Naive thymus-derived CD4-positive, alpha-beta T cell (primary cell): ENCODE measurements around the gene CYRIA. TPM values are rescaled to one million over a fixed set of nuclear protein-coding genes. Genes with fewer than 3 reads are reported as not detected.

Source experiments
- ATAC-seq: fragments of 150-1000 bp; cut with Tn5 transposase; 2 replicates; pipeline ENCODE4 v1.10.0; 2021; ENCODE audit warnings: mild to moderate bottlenecking, moderate library complexity
- CTCF ChIA-PET: fragments of 350-600 bp; sonication (Branson Sonifier 250); formaldehyde crosslinking; loops from one replicate; lab custom pipeline; 2021; ENCODE audit warnings: antibody characterized with exemption; lab: Charles Lee
- POLR2A ChIA-PET: fragments of 350-600 bp; sonication (Branson Sonifier 250); formaldehyde crosslinking; loops from one replicate; lab custom pipeline; 2021; ENCODE audit warnings: antibody characterized with exemption, inconsistent platforms; lab: Charles Lee
- DNase-seq, 9 donors: peaks; one replicate each; pipeline versions ENCODE4 v3.0.0 to v3.0.0-alpha.2; 2020 to 2022; ENCODE audit warnings: mixed read lengths in 1 of 9
- H3K27ac ChIP-seq: one replicate; pipeline ENCODE4 v1.7.0; 2013; ENCODE audit warnings: mild to moderate bottlenecking, low read depth, low read length, moderate library complexity
- H3K27me3 ChIP-seq, 2 donors: one replicate each; pipeline ENCODE4 v1.7.0; 2013; ENCODE audit warnings: low read length in 2 of 2, mild to moderate bottlenecking in 2 of 2, moderate library complexity in 2 of 2; ENCODE audit not compliant: control insufficient read depth in 2 of 2, insufficient read depth in 2 of 2
- H3K36me3 ChIP-seq, 3 experiments: 1 replicate in 2 of 3; 2 replicates in 1 of 3; pipeline ENCODE4 v1.7.0; 2013; ENCODE audit warnings: low read length in 3 of 3, mild to moderate bottlenecking in 3 of 3, moderate library complexity in 1 of 3; ENCODE audit not compliant: insufficient read depth in 3 of 3, control insufficient read depth in 2 of 3
- H3K4me1 ChIP-seq, 2 donors: one replicate each; pipeline ENCODE4 v1.7.0; 2013; ENCODE audit warnings: low read length in 2 of 2, mild to moderate bottlenecking in 2 of 2, moderate library complexity in 1 of 2; ENCODE audit not compliant: control insufficient read depth in 2 of 2, insufficient read depth in 2 of 2
- H3K4me3 ChIP-seq: 2 replicates; pipeline ENCODE4 v1.7.0; 2013; ENCODE audit warnings: mild to moderate bottlenecking, low read length
- H3K9me3 ChIP-seq, 3 experiments: 1 replicate in 2 of 3; 2 replicates in 1 of 3; pipeline ENCODE4 v1.7.0; 2013; ENCODE audit warnings: low read length in 3 of 3; ENCODE audit not compliant: control insufficient read depth in 2 of 3
- H3K27ac Mint-ChIP-seq, 9 donors: one replicate each; pipeline ENCODE4 v1.8.0; 2020 to 2022; ENCODE audit warnings: mixed read lengths in 9 of 9, mild to moderate bottlenecking in 8 of 9, moderate library complexity in 5 of 9, inconsistent platforms in 2 of 9
- H3K27me3 Mint-ChIP-seq, 5 donors: one replicate each; pipeline ENCODE4 v1.8.0; 2021 to 2022; ENCODE audit warnings: mixed read lengths in 5 of 5, mild to moderate bottlenecking in 1 of 5
- H3K36me3 Mint-ChIP-seq, 5 donors: one replicate each; pipeline ENCODE4 v1.8.0; 2020 to 2022; ENCODE audit warnings: mixed read lengths in 5 of 5, mild to moderate bottlenecking in 3 of 5, inconsistent platforms in 1 of 5
- H3K4me1 Mint-ChIP-seq, 7 donors: one replicate each; pipeline ENCODE4 v1.8.0; 2020 to 2022; ENCODE audit warnings: mixed read lengths in 7 of 7, mild to moderate bottlenecking in 3 of 7, inconsistent platforms in 1 of 7
- H3K4me3 Mint-ChIP-seq, 10 donors: one replicate each; pipeline ENCODE4 v1.8.0; 2020 to 2022; ENCODE audit warnings: mild to moderate bottlenecking in 10 of 10, mixed read lengths in 10 of 10, moderate library complexity in 6 of 10, inconsistent platforms in 2 of 10
- H3K9me3 Mint-ChIP-seq, 11 donors: one replicate each; pipeline ENCODE4 v1.8.0; 2020 to 2022; ENCODE audit warnings: mixed read lengths in 11 of 11, mild to moderate bottlenecking in 4 of 11, inconsistent platforms in 1 of 11, moderate library complexity in 1 of 11
- intact Hi-C, 2 donors: fragments of 100-400 bp; cut with micrococcal nuclease; formaldehyde crosslinking; loops; one replicate each; pipeline ENCODE4 v1.15.1; 2023
- polyA plus RNA-seq, 2 donors: library from polyadenylated mRNA; unstranded; fragments of 300-500 nt; fragmentation: Illumina TruSeq; gene quantifications; one replicate each; pipeline ENCODE4 v1.2.3, GENCODE V29; 2021
- total RNA-seq, 6 experiments: library from RNA in 5 of 6; stranded (reverse) in 5 of 6; gene quantifications; 1 replicate in 5 of 6; 2 replicates in 1 of 6; pipeline ENCODE4 v1.2.3 and lab custom pipeline; 2021 to 2026

The CYRIA gene
- total and polyA plus RNA-seq, 7 experiments from 2014 or later, result 0.16 to 48.7 (median 1.1) TPM

DNA sequence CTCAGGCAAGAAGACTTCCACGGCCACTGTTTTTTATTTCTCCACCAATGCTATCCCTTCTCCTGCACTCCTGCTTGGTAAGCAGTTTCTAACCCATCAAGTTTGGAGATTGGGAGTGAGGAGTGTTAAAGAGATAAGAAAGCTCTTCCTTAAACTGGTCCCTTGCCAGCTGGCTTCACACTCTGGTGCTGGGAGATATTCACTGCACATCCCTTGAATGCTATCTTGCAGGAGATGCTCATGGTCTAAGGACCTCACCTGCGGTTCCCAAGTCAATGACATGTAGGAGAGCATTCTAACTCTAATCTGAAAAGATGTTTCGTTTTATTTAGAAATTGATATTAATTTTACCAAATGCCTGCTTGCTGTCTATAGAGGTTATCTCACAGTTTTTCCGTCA, 28.2 kb upstream of the CYRIA start:
- ATAC-seq, result no peak
- peaks cover 0 to 4% (median 0%) of the 10 kb centered on the region in 5 donors for H3K36me3 Mint-ChIP-seq

DNA sequence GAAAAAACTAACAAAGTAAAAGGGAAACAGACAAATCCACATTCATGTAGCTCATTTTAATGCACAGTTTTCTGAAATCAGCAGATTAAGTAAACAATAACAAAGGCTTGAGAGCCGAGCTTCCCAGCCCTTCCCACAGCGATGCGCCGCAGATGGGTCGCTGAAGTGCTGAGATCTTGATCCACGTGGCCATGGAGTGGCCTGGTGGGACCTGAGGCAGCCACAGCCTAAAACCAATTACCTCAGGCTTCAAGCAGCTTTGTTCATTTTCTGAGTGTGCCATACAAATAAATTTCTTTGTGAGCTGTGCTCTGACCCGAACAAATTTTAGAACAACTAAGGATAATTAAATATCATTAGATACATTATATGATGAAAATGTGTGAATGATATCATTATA, 25.6 kb upstream of the CYRIA start:
- Histone ChIP-seq H3K36me3 (no peaks in the 10 kb centered on the region), H3K27me3 (peaks cover 0 to 5% of the 10 kb centered on the region in 2 donors), H3K4me1 (no peaks in the 10 kb centered on the region), H3K4me3 (no peak overlapping the region), H3K27ac (no peak overlapping the region), H3K9me3 (no peaks in the 10 kb centered on the region)
- no peaks in the 10 kb centered on the region for H3K36me3 Mint-ChIP-seq
- intact Hi-C loops, result no loop called here
- POLR2A ChIA-PET, result no interaction called here
- H3K27me3 Mint-ChIP-seq, result peaks cover 12 to 23% (median 14%) of the 10 kb centered on the region in 5 donors
- DNase-seq (no peak), ATAC-seq (no peak)
- CTCF ChIA-PET, result no interaction called here
- no peak overlapping the region for H3K4me3 Mint-ChIP-seq
- H3K9me3 Mint-ChIP-seq, result peaks cover 0 to 2% (median 0%) of the 10 kb centered on the region in 11 donors
- H3K27ac Mint-ChIP-seq, result no peak overlapping the region
- peaks cover 0 to 3% (median 0%) of the 10 kb centered on the region in 7 donors for H3K4me1 Mint-ChIP-seq

More for the DNA sequence above, 28.2 kb upstream of the CYRIA start:
- Mint-ChIP-seq H3K27me3 (peaks cover 5 to 17% (median 13%) of the 10 kb centered on the region in 5 donors), H3K27ac (no peak overlapping the region), H3K4me1 (no peaks in the 10 kb centered on the region), H3K4me3 (no peak overlapping the region), H3K9me3 (peaks cover 0 to 16% (median 5%) of the 10 kb centered on the region in 11 donors)
- no peaks in the 10 kb centered on the region for H3K36me3 ChIP-seq
- intact Hi-C loops, result no loop called here
- CTCF ChIA-PET, result no interaction called here
- no peak overlapping the region for H3K4me3 ChIP-seq
- no peak for DNase-seq
- POLR2A ChIA-PET, result no interaction called here
- no peaks in the 10 kb centered on the region for H3K9me3 ChIP-seq
- H3K27me3 ChIP-seq, result no peaks in the 10 kb centered on the region
- no peak overlapping the region for H3K27ac ChIP-seq
- H3K4me1 ChIP-seq, result no peaks in the 10 kb centered on the region

GRCh38 chr2:16687955-16688354, 22.3 kb upstream of the CYRIA start:
- no peaks in the 10 kb centered on the region for H3K36me3 ChIP-seq
- H3K9me3 Mint-ChIP-seq, result peaks cover 0 to 2% (median 0%) of the 10 kb centered on the region in 11 donors
- H3K4me3 Mint-ChIP-seq, result no peak overlapping the region
- no peaks in the 10 kb centered on the region for H3K36me3 Mint-ChIP-seq
- H3K27ac Mint-ChIP-seq, result no peak overlapping the region
- H3K4me1 ChIP-seq, result no peaks in the 10 kb centered on the region
- ChIA-PET POLR2A (no interaction called here), CTCF (no interaction called here)
- peaks cover 0 to 5% of the 10 kb centered on the region in 2 donors for H3K27me3 ChIP-seq
- intact Hi-C loops, result no loop called here
- no peaks in the 10 kb centered on the region for H3K9me3 ChIP-seq
- DNase-seq, result no peak
- H3K4me3 ChIP-seq, result no peak overlapping the region
- no peak overlapping the region for H3K27ac ChIP-seq
- peaks cover 7 to 36% (median 18%) of the 10 kb centered on the region in 5 donors for H3K27me3 Mint-ChIP-seq
- peaks cover 0 to 3% (median 0%) of the 10 kb centered on the region in 7 donors for H3K4me1 Mint-ChIP-seq
- no peak for ATAC-seq

GRCh38 chr2:16687222-16687621, 21.6 kb upstream of the CYRIA start:
- no peak overlapping the region for H3K27ac ChIP-seq
- peaks cover 2 to 42% (median 23%) of the 10 kb centered on the region in 5 donors for H3K27me3 Mint-ChIP-seq
- no peak overlapping the region for H3K4me3 Mint-ChIP-seq
- intact Hi-C loops, result no loop called here
- peaks cover 0 to 3% (median 0%) of the 10 kb centered on the region in 7 donors for H3K4me1 Mint-ChIP-seq
- no peaks in the 10 kb centered on the region for H3K9me3 ChIP-seq
- CTCF ChIA-PET, result no interaction called here
- no peaks in the 10 kb centered on the region for H3K36me3 ChIP-seq
- H3K27ac Mint-ChIP-seq, result no peak overlapping the region
- H3K4me1 ChIP-seq, result no peaks in the 10 kb centered on the region
- no peak for DNase-seq
- peaks cover 0 to 2% (median 0%) of the 10 kb centered on the region in 5 donors for H3K36me3 Mint-ChIP-seq
- POLR2A ChIA-PET, result no interaction called here
- no peak for ATAC-seq
- no peak overlapping the region for H3K4me3 ChIP-seq
- peaks cover 0 to 5% of the 10 kb centered on the region in 2 donors for H3K27me3 ChIP-seq
- peaks cover 0 to 4% (median 0%) of the 10 kb centered on the region in 11 donors for H3K9me3 Mint-ChIP-seq

DNA sequence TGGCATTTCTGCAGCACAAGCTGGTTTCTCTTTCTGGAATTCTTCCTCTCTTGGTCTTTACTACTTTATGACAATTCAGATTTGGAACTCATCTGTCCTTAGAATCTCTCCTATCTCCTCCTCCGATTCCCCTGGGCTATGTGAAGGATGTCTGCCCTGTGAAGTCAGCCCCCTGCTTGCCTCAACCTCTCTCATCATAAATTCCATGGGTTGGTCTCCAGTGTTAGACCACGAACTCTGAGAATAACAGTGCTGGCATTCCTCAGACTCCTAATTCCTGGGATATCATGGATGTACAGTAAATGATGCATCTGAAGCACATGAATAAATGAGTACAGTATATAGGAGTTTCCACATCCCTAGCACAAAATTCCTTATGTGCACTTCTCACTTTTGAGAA, 21.0 kb upstream of the CYRIA start:
- Histone ChIP-seq H3K4me3 (no peak overlapping the region), H3K4me1 (no peaks in the 10 kb centered on the region), H3K27me3 (peaks cover 0 to 5% of the 10 kb centered on the region in 2 donors), H3K36me3 (no peaks in the 10 kb centered on the region), H3K27ac (no peak overlapping the region), H3K9me3 (no peaks in the 10 kb centered on the region)
- no peak overlapping the region for H3K27ac Mint-ChIP-seq
- CTCF ChIA-PET, result no interaction called here
- POLR2A ChIA-PET, result no interaction called here
- DNase-seq, result no peak
- peaks cover 0 to 4% (median 0%) of the 10 kb centered on the region in 5 donors for H3K36me3 Mint-ChIP-seq
- peaks cover 0 to 3% (median 0%) of the 10 kb centered on the region in 7 donors for H3K4me1 Mint-ChIP-seq
- peaks cover 2 to 45% (median 26%) of the 10 kb centered on the region in 5 donors for H3K27me3 Mint-ChIP-seq
- no peak for ATAC-seq
- H3K9me3 Mint-ChIP-seq, result peaks cover 0 to 4% (median 0%) of the 10 kb centered on the region in 11 donors
- intact Hi-C loops, result no loop called here
- H3K4me3 Mint-ChIP-seq, result no peak overlapping the region

- H3K27me3 ChIP-seq, result peaks cover 0 to 5% of the 10 kb centered on the region in 2 donors
- H3K4me1 Mint-ChIP-seq, result peaks cover 0 to 3% (median 0%) of the 10 kb centered on the region in 7 donors
- H3K4me3 ChIP-seq, result no peak overlapping the region
- peaks cover 0 to 45% (median 26%) of the 10 kb centered on the region in 5 donors for H3K27me3 Mint-ChIP-seq
- intact Hi-C loops, result no loop called here
- no peak overlapping the region for H3K4me3 Mint-ChIP-seq
- H3K9me3 Mint-ChIP-seq, result peaks cover 0 to 8% (median 0%) of the 10 kb centered on the region in 11 donors
- H3K27ac Mint-ChIP-seq, result no peak overlapping the region
- peaks cover 0 to 4% (median 0%) of the 10 kb centered on the region in 5 donors for H3K36me3 Mint-ChIP-seq
- POLR2A ChIA-PET, result no interaction called here
- no peaks in the 10 kb centered on the region for H3K4me1 ChIP-seq
- CTCF ChIA-PET, result no interaction called here
- no peaks in the 10 kb centered on the region for H3K9me3 ChIP-seq
- no peak overlapping the region for H3K27ac ChIP-seq
- ATAC-seq (no peak), DNase-seq (no peak)
- no peaks in the 10 kb centered on the region for H3K36me3 ChIP-seq
These were observed 19.7 kb upstream of the CYRIA start for GRCh38 chr2:16685340-16685715.

- no peaks in the 10 kb centered on the region for H3K36me3 ChIP-seq
These were observed 19.2 kb upstream of the CYRIA start for GRCh38 chr2:16684676-16685339.

More at GRCh38 chr2:16684676-16685339, 19.2 kb upstream of the CYRIA start:
- intact Hi-C loops, result no loop called here
- Histone ChIP-seq H3K27me3 (peaks cover 0 to 5% of the 10 kb centered on the region in 2 donors), H3K27ac (no peak overlapping the region), H3K4me1 (no peaks in the 10 kb centered on the region), H3K4me3 (no peak overlapping the region), H3K9me3 (no peaks in the 10 kb centered on the region)
- H3K27me3 Mint-ChIP-seq, result peaks cover 0 to 42% (median 26%) of the 10 kb centered on the region in 5 donors
- ChIA-PET CTCF (no interaction called here), POLR2A (no interaction called here)
- DNase-seq, result no peak
- H3K36me3 Mint-ChIP-seq, result peaks cover 0 to 4% (median 0%) of the 10 kb centered on the region in 5 donors
- H3K27ac Mint-ChIP-seq, result no peak overlapping the region
- ATAC-seq, result no peak
- H3K4me1 Mint-ChIP-seq, result peaks cover 0 to 3% (median 0%) of the 10 kb centered on the region in 7 donors
- peaks cover 0 to 11% (median 0%) of the 10 kb centered on the region in 11 donors for H3K9me3 Mint-ChIP-seq
- H3K4me3 Mint-ChIP-seq, result no peak overlapping the region
